ENCODE data around the gene FOXK1.
"Not testable (repeated sequence)": the region's sequence is repeated elsewhere in the genome, so short reads cannot be mapped to it uniquely, and the experiment has no call there.

The FOXK1 gene

GRCh38 chr7:4681886-4682620 is at the start of gene FOXK1:
Gene FOXK1, plus strand, starts transcription at chr7:4682295. Its CDS starts 14 bp downstream, at chr7:4682309.
- peak; percentile 89 for DNase-seq (ENCODE audit: low spot score)

- DNase-seq (ENCODE audit: low spot score), result peak; percentile 56
These were observed 49.1 kb upstream of the FOXK1 start for GRCh38 chr7:4633012-4633411.

GRCh38 chr7:4634166-4634565 is 47.9 kb upstream of the FOXK1 start:
- DNase-seq (ENCODE audit: low spot score), result no peak

GRCh38 chr7:4638781-4639575 is 43.1 kb upstream of the FOXK1 start:
- no peak for DNase-seq (ENCODE audit: low spot score)

GRCh38 chr7:4641091-4641666 is 40.9 kb upstream of the FOXK1 start:
- no peak for DNase-seq (ENCODE audit: low spot score)

GRCh38 chr7:4641667-4642467 is 40.2 kb upstream of the FOXK1 start:
- peak; percentile 98 for DNase-seq (ENCODE audit: low spot score)

- DNase-seq (ENCODE audit: low spot score), result no peak
These were observed 39.5 kb upstream of the FOXK1 start for GRCh38 chr7:4642468-4643203.

- not testable (repeated sequence) for DNase-seq (ENCODE audit: low spot score)
These were observed 39.0 kb upstream of the FOXK1 start for GRCh38 chr7:4643204-4643471.

- peak; percentile 51 for DNase-seq (ENCODE audit: low spot score)
These were observed 36.8 kb upstream of the FOXK1 start for GRCh38 chr7:4645246-4645645.

- no peak for DNase-seq (ENCODE audit: low spot score)
These were observed 34.0 kb upstream of the FOXK1 start for GRCh38 chr7:4648111-4648510.

GRCh38 chr7:4650433-4651047 is 31.6 kb upstream of the FOXK1 start:
- peak; percentile 48 for DNase-seq (ENCODE audit: low spot score)

GRCh38 chr7:4653771-4654170 is 28.3 kb upstream of the FOXK1 start:
- no peak for DNase-seq (ENCODE audit: low spot score)

GRCh38 chr7:4655311-4655710 is 26.8 kb upstream of the FOXK1 start:
- no peak for DNase-seq (ENCODE audit: low spot score)

GRCh38 chr7:4655896-4656295 is 26.2 kb upstream of the FOXK1 start:
- no peak for DNase-seq (ENCODE audit: low spot score)

- DNase-seq (ENCODE audit: low spot score), result no peak
These were observed 24.3 kb upstream of the FOXK1 start for GRCh38 chr7:4657640-4658417.

GRCh38 chr7:4659551-4660286 is 22.4 kb upstream of the FOXK1 start:
- DNase-seq (ENCODE audit: low spot score), result no peak

- DNase-seq (ENCODE audit: low spot score), result no peak
These were observed 20.2 kb upstream of the FOXK1 start for GRCh38 chr7:4661871-4662270.

GRCh38 chr7:4663239-4664018 is 18.7 kb upstream of the FOXK1 start:
- no peak for DNase-seq (ENCODE audit: low spot score)

- DNase-seq (ENCODE audit: low spot score), result peak; percentile 72
These were observed 16.4 kb upstream of the FOXK1 start for GRCh38 chr7:4665661-4666060.
